Bone marrow (tissue), 2 donors: Measurements from ENCODE around the gene TIMM21.

ENCODE experiments used
- DNase-seq, 2 donors: peaks; one replicate each; lab custom pipeline; 2025; lab: John Stamatoyannopoulos, UW

TIMM21 gene, protein sequence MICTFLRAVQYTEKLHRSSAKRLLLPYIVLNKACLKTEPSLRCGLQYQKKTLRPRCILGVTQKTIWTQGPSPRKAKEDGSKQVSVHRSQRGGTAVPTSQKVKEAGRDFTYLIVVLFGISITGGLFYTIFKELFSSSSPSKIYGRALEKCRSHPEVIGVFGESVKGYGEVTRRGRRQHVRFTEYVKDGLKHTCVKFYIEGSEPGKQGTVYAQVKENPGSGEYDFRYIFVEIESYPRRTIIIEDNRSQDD

DNA sequence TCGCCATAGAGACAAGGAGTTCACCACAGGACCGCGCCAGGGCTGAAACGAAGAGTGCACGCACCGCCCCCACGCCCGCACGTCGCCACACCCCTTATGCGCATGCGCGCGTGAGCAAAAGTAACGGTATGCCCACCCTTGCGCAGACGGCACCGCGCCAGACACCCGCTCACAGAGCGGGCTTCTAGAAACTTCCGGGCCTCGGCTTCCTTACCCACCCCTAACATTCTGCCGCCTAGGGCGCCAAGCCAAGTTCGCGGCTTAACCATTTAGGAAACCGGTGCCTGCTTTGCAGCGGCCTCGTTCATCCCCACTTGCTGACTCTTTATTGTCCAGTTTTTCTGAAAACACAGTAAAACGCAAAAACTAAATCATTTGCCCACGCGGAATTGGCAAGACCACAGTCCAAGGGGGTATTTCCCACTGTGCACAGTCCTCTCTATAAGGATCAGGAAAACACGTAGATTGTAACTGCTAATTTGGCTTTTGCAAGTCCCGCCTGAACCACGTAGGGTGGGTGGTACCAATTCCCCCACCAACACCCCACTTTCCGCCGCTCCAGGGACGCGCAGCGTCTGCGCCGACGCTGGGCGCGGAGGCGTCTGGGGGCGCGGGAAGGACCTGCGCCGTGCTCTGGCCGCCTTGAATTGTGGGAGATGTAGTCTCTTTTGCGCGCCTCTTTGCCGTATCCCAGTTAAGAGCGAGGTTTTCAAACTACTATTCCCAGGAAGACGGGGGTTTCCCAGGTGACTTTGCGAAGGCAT, at the start of gene TIMM21, which contains the start of gene FBXO15:
Gene TIMM21, plus strand, starts transcription at position 745 of the 764 bp plus-strand sequence. CDS start 286 bp downstream, outside the sequence.
Gene FBXO15, minus strand, starts transcription at position 56 of the 764 bp plus-strand sequence. Its CDS starts 49 bp downstream, at position 7.
- DNase-seq, result peak; percentile 84 to 95

DNA sequence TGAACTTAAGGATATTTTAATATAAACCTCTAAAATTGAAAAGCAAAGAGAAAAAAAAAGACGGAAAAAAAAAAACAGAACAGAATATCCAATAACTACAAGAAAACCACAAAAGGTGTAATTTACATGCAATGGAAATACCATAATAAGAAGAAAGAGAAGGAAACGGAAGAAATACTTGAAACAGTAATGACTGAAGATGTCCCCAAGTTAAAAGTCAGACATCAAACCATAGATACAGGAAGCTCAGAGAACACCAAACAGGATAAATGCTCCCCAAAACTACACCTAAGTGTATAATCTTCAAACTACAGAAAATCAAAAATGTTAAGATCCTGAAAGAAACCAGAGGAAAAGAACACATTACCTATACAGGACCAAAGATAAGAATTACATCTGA, 39.9 kb upstream of the TIMM21 start:
- no peak for DNase-seq

DNA sequence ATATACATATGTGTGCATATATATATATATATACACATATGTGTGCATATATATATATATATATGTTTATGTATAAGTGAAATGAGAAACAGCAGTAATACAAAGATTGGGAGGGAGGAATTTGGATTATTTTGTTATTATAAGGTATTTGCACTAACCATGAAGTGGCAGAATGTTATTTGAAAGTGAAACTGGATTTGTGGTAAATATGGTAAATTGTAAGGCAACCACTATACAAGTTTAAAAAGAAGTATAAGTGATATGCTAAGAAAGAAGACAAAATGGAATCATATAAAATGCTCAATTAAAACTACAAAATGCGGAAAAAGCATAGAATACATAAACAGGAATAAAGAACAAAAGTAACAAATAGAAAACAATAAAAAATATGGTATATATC, 38.2 kb upstream of the TIMM21 start:
- DNase-seq, result no peak

- DNase-seq, result no peak
These were observed 37.3 kb upstream of the TIMM21 start for GRCh38 chr18:74110976-74111375.

DNA sequence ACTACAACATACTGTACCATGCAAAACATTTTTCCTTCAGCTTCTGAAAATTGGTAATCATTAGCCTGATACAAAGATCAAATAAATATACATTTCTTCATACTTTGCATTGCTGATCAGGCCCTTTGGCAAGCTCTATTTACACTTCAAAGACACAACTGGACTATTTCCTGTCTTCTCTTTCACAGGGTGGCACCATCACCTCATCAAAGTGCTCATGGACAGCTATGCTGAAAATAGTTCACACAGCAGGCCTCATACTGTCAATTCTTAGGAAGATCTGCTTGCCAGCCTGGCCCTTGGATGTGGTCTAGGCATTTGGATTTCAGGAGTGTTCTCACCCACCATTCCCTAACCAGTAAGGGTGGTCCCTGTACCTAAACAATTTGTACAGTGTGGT, 34.6 kb upstream of the TIMM21 start:
- DNase-seq, result no peak

GRCh38 chr18:74114116-74114515, 34.2 kb upstream of the TIMM21 start:
- DNase-seq, result no peak

GRCh38 chr18:74115046-74115445, 33.3 kb upstream of the TIMM21 start:
- no peak for DNase-seq

DNA sequence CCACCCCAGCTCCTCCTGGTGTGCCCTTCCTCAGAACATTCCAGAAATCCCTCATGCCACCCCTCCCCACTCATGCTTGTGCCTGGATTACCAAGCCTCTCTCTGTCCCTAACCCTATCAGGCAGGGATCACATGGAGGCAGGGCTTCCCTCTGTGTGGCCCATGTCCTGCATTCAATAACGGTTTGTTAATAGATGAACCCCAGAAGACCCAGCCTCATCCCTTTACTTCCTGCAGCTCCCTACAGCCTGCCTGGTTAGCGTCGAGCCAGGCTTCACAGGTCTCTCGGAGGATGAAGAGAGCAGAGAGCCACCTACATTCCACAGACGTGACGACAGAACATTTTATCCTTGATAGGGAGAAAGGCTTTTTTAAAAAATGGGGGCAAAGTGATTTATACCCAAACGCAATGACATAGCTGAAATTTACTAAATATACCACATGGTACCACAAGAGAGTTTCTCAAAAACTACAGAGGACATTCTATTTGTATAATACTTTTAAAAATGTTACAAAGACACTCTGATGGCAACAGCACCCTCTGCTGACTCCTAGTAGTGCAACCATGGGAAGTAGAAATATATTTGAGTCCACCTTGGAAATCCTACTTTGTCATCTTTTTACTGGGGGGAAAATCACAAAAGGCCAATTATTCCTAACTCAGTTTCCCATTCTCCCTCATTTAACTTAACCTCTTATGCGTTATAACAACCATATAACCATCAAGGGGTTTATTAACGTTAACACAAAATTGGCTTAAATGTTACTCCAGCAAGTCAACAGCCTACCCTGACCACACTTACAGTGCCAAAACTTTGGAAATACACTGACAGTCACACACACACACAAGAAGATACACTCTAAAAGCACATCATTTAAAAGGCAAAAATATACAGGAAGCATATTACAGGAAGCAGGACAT, 31.4 kb upstream of the TIMM21 start:
- DNase-seq, result no peak

GRCh38 chr18:74123200-74123599, 25.1 kb upstream of the TIMM21 start:
- no peak for DNase-seq

DNA sequence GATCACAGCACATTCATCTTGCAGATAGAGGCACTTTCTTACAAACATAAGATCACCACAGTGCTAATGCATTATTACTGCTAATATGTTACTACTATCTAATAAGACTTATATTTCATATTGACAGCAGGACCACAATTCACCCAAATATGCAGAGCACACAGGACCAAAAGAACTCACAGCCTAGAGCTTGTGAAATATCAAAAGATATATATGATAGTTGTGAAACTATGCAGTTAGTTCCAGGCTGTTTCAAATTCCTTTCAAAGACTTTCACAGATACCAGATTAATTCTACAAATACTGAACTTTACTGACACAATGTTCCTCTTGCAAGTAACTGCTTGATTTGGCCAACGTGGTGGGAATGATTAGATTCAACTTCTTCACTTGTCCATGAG, 23.7 kb upstream of the TIMM21 start:
- no peak for DNase-seq

- DNase-seq, result no peak
These were observed 21.4 kb upstream of the TIMM21 start for GRCh38 chr18:74126684-74127655.

- DNase-seq, result no peak
These were observed 20.2 kb upstream of the TIMM21 start for GRCh38 chr18:74128159-74128558.

DNA sequence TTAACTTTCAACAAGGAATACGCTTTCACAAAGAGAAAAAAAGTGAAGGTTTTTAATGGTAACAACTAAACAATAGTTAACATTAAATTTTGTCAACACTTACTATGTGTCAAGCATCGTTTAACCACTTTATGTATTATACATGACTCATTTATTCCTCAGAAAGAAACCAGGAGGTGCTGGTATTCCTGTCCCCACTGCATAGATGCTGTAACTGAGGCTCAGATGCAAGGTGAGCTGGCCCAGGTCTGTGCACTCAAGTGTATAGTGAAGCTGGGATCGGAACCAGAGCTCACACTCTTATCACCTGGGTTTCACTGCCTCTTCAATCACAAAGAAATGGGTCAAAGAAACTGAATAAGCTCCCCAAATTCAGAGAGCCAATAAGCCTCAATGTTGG, 17.2 kb upstream of the TIMM21 start:
- DNase-seq, result no peak

DNA sequence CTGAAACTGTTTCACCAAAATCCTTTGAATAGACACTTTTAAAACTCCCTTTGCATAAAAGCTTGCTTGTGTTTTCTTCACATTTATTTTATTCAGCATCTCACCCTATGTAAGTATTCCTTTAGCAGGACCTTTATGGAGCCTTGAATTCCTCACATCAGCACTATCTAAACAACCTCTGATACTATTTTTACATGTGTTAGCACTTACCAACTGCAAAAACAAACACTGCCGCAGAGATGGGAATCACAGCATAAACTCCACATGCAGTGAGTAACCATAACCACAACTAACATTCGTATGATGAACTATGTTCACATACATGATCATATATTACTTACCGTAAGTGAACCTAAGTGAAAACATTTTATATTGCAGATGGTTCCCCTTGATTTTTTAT, 16.1 kb upstream of the TIMM21 start:
- no peak for DNase-seq

- no peak for DNase-seq
These were observed 10.3 kb upstream of the TIMM21 start for GRCh38 chr18:74137920-74138538.

DNA sequence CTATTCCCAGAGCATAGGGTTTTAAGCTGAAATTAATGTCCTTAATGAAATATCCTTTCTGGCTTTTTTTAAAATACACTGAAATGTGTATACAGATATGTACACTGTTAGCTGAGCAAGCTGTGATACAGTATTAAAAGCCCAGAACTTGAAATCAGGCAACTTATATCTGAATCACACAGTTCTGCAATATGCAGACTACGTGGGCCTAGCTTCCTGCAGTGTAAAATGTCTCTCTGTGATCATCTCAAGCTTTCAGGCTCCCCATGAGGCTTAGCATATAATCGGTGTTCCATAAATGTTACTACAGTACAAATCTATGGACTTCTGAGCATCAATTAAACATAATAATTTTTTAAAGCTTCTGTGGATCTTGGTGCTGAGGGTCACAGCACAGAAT, 8.9 kb upstream of the TIMM21 start:
- peak in 1 of 2 donors; percentile 29 for DNase-seq

GRCh38 chr18:74139888-74140287, 8.4 kb upstream of the TIMM21 start:
- peak in 1 of 2 donors; percentile 77 for DNase-seq

- DNase-seq, result no peak
These were observed 7.7 kb upstream of the TIMM21 start for GRCh38 chr18:74140582-74140981.

GRCh38 chr18:74141667-74142066, 6.7 kb upstream of the TIMM21 start:
- no peak for DNase-seq

DNA sequence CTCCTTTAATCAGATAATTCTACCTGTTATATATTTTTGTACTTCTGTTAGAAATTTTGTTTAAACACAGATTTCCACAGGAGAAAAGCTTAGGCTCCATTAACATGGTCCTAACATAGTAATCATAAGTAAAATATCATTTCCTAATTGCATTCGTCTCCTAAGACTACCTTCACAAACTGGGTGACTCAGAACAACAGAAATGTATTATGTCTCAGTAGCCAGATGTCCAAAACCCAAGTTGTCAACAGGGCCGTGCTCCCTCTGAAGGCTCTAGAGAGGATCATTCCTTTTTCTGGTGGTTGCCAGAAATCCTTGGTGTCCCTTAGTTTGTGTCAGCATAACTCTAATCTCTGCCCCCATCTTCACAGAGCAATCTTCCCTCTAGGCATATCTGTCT, 6.1 kb upstream of the TIMM21 start:
- no peak for DNase-seq

GRCh38 chr18:74146756-74147155, 1.6 kb upstream of the TIMM21 start:
- DNase-seq, result no peak
